ENCODE data around the gene SLC25A42.
"Not testable (repeated sequence)": the region's sequence is repeated elsewhere in the genome, so short reads cannot be mapped to it uniquely, and the experiment has no call there.

SLC25A42 gene, protein sequence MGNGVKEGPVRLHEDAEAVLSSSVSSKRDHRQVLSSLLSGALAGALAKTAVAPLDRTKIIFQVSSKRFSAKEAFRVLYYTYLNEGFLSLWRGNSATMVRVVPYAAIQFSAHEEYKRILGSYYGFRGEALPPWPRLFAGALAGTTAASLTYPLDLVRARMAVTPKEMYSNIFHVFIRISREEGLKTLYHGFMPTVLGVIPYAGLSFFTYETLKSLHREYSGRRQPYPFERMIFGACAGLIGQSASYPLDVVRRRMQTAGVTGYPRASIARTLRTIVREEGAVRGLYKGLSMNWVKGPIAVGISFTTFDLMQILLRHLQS

DNA sequence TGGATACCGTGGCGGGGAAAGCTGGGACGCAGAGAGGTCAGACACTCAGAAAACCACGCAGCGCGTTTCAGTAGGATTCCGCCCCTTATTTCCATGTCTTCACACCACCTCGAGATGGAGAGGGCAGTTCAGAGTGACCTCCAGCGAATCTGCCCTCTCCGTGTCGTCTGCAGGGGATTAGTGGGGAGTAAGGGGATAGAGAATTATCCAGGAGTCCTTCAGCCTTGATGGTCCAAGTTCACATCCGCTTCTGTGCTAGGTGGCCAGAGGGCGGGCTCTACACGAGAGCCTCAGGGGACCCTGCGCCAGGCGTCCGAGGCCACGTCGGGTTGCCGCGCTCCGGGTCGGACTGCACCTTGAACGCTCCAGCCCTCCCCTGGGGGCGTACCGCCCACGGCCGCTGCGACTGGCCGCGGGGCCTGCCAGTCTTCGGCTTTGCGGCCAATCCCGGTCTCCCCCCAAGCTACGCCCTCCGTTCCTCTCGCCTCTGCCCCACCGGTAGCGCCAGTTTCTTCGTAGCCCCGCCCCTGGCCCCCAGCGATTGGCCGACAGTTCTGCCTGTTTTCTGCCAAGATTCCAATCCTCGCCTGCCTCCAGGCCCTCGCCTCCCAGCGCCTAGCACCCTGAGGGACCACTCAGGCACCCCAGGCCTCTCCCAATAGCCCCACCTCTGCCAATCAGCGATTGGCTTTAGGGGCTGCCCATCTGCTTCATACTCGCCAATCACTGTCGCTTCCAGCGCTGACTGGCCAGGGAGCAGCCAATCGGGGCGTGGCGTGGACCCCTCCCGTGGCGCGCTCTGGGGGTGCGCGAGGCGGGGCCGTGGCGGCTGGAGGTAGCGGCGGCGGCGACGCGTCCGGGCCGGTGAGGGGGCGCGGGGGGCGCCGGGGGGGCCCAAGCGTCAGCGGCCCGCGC, at the start of gene SLC25A42:
SLC25A42 (plus strand) TSS at position 812 of the 915 bp plus-strand sequence. CDS start 32,131 bp downstream, outside the sequence.
- peak; percentile 99 for DNase-seq (ENCODE audit: low read depth, low spot score)

DNA sequence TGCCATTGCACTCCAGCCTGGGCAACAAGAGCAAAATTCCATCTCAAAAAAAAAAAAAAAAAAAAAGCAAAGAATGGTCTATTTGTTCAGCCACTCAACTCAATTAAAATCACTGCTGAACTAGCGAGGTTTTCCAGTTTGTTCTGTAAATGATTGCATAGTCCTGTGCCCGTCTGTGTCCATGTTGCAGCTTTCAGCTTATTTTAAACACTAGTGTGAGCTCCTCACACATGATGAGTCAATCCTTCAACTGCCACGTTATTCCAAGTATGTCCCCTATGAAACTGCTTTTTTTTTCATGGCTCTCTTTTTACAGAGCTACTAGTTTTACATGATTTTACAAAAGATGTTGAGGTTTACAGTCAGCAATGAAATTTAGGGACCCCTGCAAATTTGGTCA, 42.7 kb upstream of the SLC25A42 start:
- no peak for DNase-seq (ENCODE audit: low read depth, low spot score)

DNA sequence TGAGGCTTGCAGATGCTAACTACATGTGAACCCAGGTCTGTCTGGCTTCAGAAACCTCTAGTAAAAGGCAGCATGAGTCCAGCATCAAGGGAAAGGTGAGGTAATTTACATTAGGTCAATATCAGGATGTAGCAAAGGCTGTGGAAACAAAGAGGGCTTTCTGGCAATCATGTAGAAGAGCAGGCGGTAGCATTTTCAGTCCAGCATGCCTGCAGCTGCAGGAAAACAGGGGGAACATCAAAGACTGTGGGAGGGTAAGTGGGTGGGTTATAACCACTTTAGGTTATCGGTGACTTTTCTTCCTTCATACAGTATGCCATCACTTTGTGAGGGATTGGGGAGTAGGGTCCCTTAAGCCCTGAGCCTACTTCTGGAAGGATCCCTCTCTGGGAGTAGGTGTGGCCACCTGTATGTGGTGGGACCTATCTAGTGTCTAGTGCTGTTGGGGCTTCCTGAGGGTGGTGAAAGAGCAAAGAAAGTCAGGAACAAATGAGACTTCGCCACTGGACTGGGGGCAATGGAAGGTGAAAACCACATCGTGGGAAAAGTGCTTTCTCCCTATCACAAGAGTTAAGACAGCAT, 41.3 kb upstream of the SLC25A42 start:
- no peak for DNase-seq (ENCODE audit: low read depth, low spot score)

DNA sequence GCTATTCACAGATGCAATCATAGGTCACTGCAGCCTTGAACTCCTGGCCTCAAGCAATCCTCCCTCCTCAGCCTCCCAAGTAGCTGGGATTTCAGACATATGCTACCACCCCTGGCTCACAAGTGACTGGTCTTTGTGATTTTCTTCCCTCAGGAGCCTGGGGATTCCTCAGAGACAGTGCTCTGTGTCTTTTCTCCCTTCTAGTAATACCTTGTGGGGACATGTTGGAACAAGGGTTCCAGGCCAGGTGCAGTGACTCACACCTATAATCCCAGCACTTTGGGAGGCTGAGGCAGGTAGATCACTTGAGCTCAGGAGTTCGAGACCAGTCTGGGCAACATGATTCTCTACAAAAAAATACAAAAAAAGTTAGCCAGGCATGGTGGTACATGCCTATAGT, 40.4 kb upstream of the SLC25A42 start:
- not testable (repeated sequence) for DNase-seq (ENCODE audit: low read depth, low spot score)

DNA sequence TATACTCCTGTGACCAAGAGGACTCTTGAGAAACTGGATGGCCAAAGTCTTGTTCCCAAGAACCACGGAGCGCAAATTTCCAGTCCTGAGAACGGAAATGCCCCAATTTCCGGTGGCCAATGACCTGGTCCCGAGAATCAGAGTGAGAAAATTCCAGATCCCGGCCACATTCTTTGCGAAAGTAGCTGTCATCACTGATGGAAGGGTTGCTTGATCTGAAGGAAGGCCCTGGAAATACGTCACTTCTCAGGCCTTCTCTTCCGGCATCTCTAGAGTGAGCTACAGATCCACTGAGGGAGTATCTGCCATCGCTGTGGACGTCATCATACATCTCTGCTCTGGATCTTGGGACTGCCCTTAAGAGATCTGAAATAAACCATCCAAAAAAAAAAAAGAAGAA, 37.9 kb upstream of the SLC25A42 start:
- DNase-seq (ENCODE audit: low read depth, low spot score): no peak

DNA sequence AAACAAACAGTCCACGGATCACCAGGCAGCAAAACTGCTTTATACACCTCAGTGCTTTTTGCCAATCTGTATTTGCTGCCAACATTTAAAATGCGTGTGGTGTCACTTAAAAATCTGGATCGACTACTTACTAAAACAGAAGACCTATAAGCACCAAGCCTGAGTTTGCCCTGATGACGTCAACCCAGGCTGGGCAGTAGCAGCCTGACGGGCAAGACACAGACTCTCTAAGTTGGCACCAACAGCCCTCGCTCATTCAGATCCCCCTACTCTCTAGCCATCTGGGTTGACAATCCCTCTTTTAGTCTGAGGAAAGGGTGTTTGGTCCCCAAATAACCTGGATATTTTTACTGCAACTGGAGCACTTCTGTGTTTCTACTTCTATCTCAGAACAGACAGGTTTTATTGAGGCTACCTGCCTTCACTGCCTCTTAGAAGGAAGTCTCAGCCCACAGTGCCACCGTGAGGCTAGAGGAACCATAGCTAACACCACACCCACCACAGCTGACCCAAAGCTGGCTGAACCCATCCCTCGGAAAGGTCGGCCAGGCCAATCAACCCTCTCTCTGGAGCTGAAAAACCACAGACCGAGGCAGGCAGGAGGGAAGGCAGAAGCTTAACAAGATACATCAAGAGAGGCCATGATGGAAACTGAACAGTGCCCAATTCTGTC, 37.4 kb upstream of the SLC25A42 start:
- DNase-seq (ENCODE audit: low read depth, low spot score): no peak

DNA sequence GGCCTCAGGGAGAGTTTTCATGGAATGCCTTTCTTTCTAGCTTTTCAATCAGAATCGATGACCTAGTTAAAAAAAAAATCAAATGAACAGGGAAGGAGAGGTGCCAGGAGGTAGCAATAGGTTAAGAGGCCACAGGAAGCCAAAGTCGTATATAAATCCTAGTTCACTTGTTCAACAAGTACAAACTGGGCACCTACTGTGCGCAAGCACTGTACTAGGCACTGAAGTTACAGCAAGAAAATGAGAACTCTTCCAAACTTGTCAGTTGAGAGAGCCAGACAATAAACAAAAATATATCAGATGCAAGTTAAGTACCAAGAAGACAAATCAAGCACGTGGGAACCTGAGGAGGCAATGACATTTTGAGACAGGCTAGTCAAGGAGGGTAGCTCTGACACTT, 36.6 kb upstream of the SLC25A42 start:
- no peak for DNase-seq (ENCODE audit: low read depth, low spot score)

DNA sequence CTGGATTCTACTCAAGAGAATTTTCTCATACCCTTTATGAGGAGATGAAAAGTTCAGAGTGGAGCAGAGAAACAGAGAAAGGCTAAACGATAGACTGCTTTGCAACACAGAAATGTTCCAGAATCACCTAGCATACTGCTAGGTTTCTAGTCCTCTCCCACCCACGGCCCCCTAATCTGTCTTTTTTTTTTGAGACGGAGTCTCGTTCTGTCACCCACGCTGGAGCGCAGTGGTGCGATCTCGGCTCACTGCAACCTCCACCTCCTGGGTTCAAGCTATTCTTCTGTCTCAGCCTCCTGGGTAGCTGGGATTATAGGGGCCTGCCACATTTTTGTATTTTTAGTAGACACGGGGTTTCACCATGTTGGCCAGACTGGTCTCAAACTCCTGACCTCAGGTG, 35.3 kb upstream of the SLC25A42 start:
- DNase-seq (ENCODE audit: low read depth, low spot score): no peak

DNA sequence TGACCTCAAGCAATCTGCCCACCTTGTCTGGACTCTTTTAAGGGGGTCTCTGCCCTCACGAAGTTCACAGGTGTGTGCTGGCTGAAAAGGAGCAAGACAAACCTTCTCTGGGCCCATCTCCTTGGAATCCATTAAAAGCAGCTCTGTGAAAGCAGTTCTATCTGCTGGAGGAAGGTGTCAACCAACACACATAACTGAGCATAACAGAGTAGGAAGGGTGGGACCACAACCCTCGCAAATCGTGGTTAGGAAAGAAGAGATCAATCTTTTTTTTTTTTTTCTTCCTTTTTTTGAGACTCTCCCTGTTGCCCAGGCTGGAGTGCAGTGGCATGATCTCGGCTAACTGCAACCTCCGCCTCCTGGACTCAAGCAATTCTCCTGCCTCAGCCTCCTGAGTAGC, 31.9 kb upstream of the SLC25A42 start:
- DNase-seq (ENCODE audit: low read depth, low spot score): no peak

DNA sequence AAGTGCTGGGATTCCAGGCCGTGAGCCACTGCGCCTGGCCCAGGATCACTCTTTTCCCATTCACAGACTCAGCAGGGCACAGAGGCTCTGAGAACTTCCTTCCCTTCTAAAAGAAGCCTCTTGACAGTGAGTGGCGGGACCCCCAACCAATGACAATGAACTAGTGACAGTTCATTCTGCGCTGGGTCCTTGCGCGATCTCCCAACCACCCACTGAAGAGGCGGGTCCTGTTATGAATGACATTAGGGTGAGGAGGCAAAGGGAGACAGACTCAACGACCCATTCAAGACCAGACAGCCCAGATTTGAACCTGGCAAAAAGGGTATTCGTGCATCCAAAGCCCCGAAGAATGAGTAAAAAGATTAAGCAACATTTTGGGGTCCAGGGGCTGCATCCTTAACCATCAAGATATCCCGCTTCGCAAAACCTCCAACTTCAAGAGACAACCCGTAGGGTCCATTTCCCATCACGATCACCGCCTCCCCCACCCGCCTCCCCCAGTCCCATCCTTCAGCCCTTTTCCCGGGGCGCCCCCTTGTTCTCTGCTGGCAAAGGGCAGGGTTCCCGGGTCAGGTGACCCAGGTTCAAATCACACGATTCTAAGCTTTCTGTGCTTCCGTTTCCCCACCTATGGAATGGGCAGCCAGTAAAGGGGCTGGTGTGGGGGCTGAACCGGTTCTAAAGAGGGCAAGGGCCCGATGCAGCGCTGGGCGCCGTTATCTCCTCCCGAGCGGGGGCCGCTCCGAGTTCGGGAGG, 31.2 kb upstream of the SLC25A42 start:
- peak; percentile 78 for DNase-seq (ENCODE audit: low read depth, low spot score)

DNA sequence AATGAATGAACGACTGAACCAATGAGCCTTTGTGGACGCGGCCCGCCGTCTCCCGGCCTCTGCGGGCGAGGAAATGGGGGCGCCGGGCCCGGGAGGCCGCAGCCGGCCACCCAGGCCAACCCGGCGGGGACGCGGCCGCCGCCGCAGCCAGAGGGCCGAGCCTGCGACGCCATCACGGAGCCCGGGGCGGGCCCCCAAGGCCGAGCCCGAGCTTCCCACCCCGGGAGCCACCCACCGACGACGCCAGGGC, 30.7 kb upstream of the SLC25A42 start:
- no peak for DNase-seq (ENCODE audit: low read depth, low spot score)

DNA sequence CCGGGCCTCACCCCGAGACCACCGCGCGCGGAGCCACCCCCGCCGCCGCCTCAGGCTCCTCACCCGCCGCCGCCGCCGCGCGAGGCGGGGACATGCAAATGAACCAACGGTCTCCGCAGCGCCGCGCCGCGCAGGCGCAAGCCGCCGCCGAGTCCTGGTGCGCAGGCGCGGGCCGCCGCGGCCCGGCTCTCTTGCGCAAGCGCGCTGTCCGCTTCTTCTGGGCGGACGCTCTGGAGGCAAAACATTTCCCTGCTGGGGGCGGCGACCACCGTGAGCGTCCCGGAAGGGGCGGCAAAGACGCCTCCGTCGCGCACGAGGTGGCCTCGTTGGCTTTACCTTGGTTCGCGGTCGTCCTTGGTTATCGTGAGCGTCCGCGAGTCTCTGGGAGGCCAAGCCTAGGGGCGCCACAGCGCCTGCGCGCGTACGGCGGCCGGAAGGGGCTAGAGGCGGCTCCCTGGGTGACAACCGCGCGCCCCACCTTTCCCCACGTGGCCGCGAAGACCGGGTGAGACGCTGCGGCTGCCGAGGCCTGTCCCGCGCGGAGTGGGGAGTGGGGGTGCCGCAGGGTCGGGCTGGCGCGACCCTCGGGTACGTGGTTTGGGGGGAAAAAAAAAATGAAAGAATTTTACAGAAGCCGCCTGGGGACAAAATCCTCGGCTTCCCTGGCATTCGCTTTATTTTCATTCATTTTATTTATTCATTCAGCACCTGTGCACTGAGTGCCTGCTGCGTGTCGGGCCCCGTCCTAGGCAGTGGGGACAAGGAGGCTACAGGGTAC, 30.2 kb upstream of the SLC25A42 start, which contains the start of the genes ARMC6 and SUGP2:
ARMC6 (plus strand) TSS at position 178 of the 778 bp plus-strand sequence. CDS start 607 bp downstream, outside the sequence.
SUGP2 (minus strand) TSS at position 92 of the 778 bp plus-strand sequence. CDS start 2,446 bp downstream, outside the sequence.
- peak; percentile 78 for DNase-seq (ENCODE audit: low read depth, low spot score)

DNA sequence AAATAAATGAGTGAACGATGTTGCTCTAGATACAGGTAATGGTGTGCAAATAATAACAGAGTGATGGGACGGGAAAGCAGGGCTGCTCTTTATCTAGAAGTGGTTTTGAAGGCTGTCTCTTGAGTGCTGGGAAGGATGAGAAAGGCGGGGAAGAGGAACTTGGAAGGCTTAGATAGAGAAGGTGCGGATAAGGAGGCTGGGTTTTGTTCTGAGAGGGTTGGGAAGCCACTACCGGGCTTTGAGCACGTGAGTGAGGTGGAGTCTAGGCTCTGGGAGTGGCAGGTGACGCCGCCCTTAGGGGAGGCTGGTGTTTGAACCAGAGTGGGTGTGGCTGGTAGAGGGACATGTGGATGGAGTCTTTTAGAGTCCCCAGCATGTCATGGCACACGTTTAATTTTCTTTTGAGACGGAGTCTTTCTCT, 29.6 kb upstream of the SLC25A42 start:
- no peak for DNase-seq (ENCODE audit: low read depth, low spot score)

DNA sequence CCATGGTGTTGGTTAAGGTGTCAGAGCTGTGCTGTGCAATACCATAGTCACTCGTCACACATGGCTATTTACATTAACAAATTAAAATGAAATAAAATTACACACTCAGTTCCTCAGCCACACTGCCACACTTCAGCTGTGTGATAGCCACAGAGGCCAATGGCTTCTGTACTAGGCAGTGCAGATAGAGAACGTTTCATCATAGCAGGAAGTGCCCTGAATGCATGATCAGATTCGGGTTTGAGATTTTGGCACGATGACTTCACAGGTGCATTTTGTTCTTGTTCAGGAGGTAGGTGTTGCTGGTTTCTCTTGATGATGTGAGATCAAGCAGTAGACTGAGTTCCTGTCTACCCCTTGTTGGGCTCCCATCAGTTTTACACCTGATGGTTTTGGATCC, 23.9 kb upstream of the SLC25A42 start:
- no peak for DNase-seq (ENCODE audit: low read depth, low spot score)

DNA sequence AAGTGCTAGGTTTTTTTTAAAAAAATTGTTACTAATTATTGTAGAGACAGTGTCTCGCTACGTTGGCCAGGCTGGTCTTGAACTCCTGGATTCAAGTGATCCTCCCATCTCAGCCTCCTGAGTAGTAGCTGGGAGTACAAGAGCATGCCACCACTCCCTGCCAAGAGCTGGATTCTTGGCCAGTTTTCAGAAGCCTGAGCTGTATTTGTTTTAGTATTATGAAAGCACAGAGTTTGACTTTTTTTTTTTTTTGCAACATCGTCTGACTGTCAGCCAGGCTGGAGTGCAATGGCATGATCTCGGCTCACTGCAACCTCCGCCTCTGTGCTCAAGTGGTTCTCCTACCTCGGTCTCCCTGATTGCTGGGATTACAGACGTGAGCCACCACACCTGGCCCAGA, 23.4 kb upstream of the SLC25A42 start:
- no peak for DNase-seq (ENCODE audit: low read depth, low spot score)

DNA sequence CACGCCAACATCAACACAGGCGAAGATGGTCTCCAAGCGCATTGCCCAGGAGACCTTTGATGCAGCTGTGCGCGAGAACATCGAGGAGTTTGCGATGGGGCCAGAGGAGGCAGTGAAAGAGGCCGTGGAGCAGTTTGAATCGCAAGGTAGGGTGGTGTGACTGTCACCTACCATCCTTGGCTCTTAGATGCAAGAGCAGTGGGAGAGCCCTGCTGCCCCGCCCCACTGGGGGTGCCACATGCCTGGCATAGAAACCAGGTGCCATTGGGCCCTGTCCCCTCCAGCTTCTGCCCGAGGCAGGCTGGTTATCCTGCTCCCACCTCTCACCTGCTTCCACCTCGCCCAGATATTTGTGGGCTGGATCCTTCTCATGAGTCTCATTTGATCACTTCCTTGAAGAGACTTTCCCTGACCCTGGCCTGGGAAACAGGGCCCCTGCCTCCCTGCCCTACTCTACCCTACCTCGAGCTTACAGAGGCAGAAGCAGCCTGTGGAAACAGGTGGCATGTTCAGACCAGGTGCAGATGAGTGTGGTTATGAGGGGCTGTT, 21.0 kb upstream of the SLC25A42 start:
- no peak for DNase-seq (ENCODE audit: low read depth, low spot score)

DNA sequence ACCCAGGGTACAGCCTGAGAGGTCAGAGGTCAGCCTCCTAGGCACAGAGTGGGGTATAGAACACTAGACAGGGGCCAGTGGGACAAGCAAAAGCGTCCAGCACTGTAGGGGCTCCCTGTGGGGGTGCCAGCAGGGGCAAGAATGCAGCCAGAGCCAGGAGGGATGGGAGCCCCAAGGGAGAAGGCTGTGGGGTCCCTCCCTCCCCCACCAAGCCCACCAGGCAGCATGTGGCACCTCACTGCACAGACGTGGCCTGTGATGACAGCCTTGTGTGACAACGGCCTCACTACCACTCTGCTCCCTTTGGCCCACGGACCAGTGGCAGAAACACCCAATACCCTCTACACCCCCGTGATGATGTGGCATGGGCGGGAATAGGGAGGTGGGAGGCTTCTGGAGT, 20.3 kb upstream of the SLC25A42 start:
- no peak for DNase-seq (ENCODE audit: low read depth, low spot score)

DNA sequence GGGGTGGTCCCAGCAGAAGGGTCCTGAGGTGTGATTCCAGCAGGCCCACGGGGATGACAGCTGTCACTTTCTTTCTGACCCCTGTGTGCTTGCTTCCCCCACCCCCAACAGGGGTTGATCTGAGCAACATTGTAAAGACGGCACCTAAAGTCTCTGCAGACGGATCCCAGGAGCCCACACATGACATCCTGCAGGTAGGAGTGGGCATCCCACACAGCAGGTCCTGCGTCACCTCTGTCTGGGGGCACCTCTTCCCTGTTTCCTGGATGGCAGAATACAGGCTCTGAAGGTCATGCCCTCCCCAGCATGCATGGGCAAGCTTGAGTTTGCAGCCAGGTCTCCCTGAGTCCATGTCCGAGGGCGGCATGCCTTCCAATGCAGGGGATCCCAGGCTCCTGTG, 19.9 kb upstream of the SLC25A42 start:
- DNase-seq (ENCODE audit: low read depth, low spot score): no peak

DNA sequence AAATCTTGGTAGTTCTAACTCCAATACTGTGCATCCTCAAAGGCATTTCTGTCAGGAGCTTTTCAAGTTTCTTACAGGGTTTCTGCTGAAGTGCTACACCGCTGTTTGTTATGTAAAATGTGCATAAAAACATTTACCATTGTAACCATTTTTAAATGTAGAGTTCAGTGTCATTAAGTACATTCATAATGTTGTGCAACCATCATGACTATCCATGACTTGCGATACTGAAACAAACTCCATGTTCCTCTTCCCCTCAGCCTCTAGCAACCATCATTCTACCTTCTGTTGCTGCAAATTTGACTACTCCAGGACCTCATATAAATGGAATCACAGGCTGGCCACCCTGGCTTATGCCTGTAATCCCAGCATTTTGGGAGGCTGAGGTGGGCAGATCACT, 14.4 kb upstream of the SLC25A42 start:
- no peak for DNase-seq (ENCODE audit: low read depth, low spot score)

DNA sequence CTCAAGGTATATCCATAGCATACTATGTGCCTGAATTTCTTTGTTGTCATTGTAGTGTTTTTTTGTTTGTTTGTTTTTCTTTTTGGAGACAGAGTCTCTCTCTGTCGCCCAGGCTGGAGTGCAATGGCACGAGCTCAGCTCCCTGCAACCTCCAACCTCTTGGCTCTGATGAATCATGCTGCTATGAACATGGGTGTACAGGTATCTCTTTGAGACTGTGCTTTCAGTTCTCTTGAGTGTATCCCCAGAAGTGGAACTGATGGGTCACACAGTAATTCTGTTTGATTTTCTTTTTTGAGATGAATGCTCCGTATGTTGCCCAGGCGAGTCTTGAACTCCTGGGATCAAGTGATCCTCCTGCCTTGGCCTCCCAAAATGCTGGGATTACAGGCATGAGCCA, 13.7 kb upstream of the SLC25A42 start:
- DNase-seq (ENCODE audit: low read depth, low spot score): no peak

All from smooth muscle cell of the brain vasculature (primary cell).